Smooth muscle cell (in vitro differentiated cells): ENCODE measurements around the gene CMIP. TPM values are rescaled to one million over a fixed set of nuclear protein-coding genes. Genes with fewer than 3 reads are reported as not detected.

Source experiments
- DNase-seq: peaks from one replicate; lab custom pipeline; 2025; ENCODE audit not compliant: unreplicated experiment; lab: John Stamatoyannopoulos, UW
- H2AFZ ChIP-seq: fragments of 200-600 bp; sonication (generic); 2 replicates; pipeline ENCODE4 v1.6.0; 2016; ENCODE audit warnings: antibody characterized with exemption, low read depth, mild to moderate bottlenecking
- H3F3A ChIP-seq: fragments of 200-600 bp; sonication (generic); 2 replicates; pipeline ENCODE4 v1.6.0; 2017; ENCODE audit warnings: antibody characterized with exemption, low read depth
- H3K27ac ChIP-seq: fragments of 200-600 bp; sonication (generic); 2 replicates; pipeline ENCODE4 v1.5.1; 2016; ENCODE audit warnings: low read depth, mild to moderate bottlenecking
- H3K27me3 ChIP-seq: fragments of 200-600 bp; sonication (generic); 2 replicates; pipeline ENCODE4 v1.6.1; 2016; ENCODE audit warnings: low read depth, mild to moderate bottlenecking
- H3K36me3 ChIP-seq: fragments of 200-600 bp; sonication (generic); 2 replicates; pipeline ENCODE4 v1.5.1; 2016; ENCODE audit warnings: low read depth
- H3K4me1 ChIP-seq: fragments of 200-600 bp; sonication (generic); 2 replicates; pipeline ENCODE4 v1.5.1; 2016; ENCODE audit warnings: low read depth
- H3K4me2 ChIP-seq: fragments of 200-600 bp; sonication (generic); 2 replicates; pipeline ENCODE4 v1.6.0; 2016; ENCODE audit warnings: mild to moderate bottlenecking
- H3K4me3 ChIP-seq: fragments of 200-600 bp; sonication (generic); 2 replicates; pipeline ENCODE4 v1.5.1; 2016; ENCODE audit warnings: mild to moderate bottlenecking
- H3K79me2 ChIP-seq: fragments of 200-600 bp; sonication (generic); 2 replicates; pipeline ENCODE4 v1.6.0; 2016; ENCODE audit warnings: low read depth, mild to moderate bottlenecking
- H3K9ac ChIP-seq: fragments of 200-600 bp; sonication (generic); 2 replicates; pipeline ENCODE4 v1.6.0; 2016; ENCODE audit warnings: low read depth
- H3K9me3 ChIP-seq: fragments of 200-600 bp; sonication (generic); replicated peaks from 2 replicates; pipeline ENCODE4 v1.5.1; 2016; ENCODE audit warnings: low read depth
- H4K20me1 ChIP-seq: fragments of 200-600 bp; sonication (generic); 2 replicates; pipeline ENCODE4 v1.6.0; 2016; ENCODE audit warnings: low read depth
- CTCF ChIP-seq: fragments of 200-600 bp; sonication (generic); IDR thresholded peaks from 2 replicates; pipeline ENCODE4 v1.5.1; 2017; ENCODE audit warnings: borderline replicate concordance, mild to moderate bottlenecking, antibody characterized with exemption; ENCODE audit not compliant: insufficient read depth, poor library complexity, severe bottlenecking
- WGBS: methylation state at CpG from one replicate; pipeline ENCODE4 v1.1.7; 2016; ENCODE audit warnings: low lambda C conversion rate; 5-methylcytosine and 5-hydroxymethylcytosine counted together
- polyA plus RNA-seq: library from polyadenylated mRNA; unstranded; fragments of >200 nt; fragmentation: Nextera tagmentation; extraction: Ambion mirVana; gene quantifications from 2 replicates; pipeline ENCODE4 v1.2.1, GENCODE V29; 2016
- total RNA-seq: library from RNA; depleted of rRNA; stranded (reverse); fragments of >200 nt; gene quantifications from 2 replicates; pipeline ENCODE4 v1.2.3, GENCODE V29; 2014

CMIP gene
- total and polyA plus RNA-seq, 2 experiments from 2014 or later: 2.5 to 44.5 TPM

GRCh38 chr16:81604960-81605383 lies 160.4 kb downstream of the CMIP start:
- Histone ChIP-seq H3K27ac (peak overlapping the region; percentile 94), H3K79me2 (peaks cover 39% of the 10 kb centered on the region), H3K36me3 (no peaks in the 10 kb centered on the region), H4K20me1 (peaks cover 73% of the 10 kb centered on the region), H3K9ac (peak overlapping the region; percentile 24), H3K4me1 (peaks cover 18% of the 10 kb centered on the region), H3K4me2 (no peak overlapping the region), H3K4me3 (no peak overlapping the region), H3K9me3 (no peaks in the 10 kb centered on the region), H3F3A (peaks cover 29% of the 10 kb centered on the region), H3K27me3 (no peaks in the 10 kb centered on the region), H2AFZ (no peak overlapping the region)
- WGBS: 58% methylated on average over 8 of the region's 8 CpGs
- TF ChIP-seq CTCF: no peak
- DNase-seq: no peak

- H3K27ac ChIP-seq: peak overlapping the region; percentile 94
- no peak overlapping the region for H3K4me3 ChIP-seq
- peaks cover 22% of the 10 kb centered on the region for H3F3A ChIP-seq
- WGBS: 92% methylated on average over 4 of the region's 4 CpGs
- H3K27me3 ChIP-seq: no peaks in the 10 kb centered on the region
- no peak overlapping the region for H2AFZ ChIP-seq
- no peak overlapping the region for H3K4me2 ChIP-seq
- peaks cover 17% of the 10 kb centered on the region for H3K4me1 ChIP-seq
- H4K20me1 ChIP-seq: peaks cover 73% of the 10 kb centered on the region
- TF ChIP-seq CTCF: no peak
- H3K36me3 ChIP-seq: no peaks in the 10 kb centered on the region
- H3K9ac ChIP-seq: no peak overlapping the region
- H3K79me2 ChIP-seq: peaks cover 42% of the 10 kb centered on the region
- no peaks in the 10 kb centered on the region for H3K9me3 ChIP-seq
- DNase-seq: no peak
These were observed 161.4 kb downstream of the CMIP start for GRCh38 chr16:81606039-81606438.

GRCh38 chr16:81607006-81607405 lies 162.4 kb downstream of the CMIP start:
- Histone ChIP-seq H3K4me3 (no peak overlapping the region), H3K4me1 (peaks cover 13% of the 10 kb centered on the region), H3F3A (peaks cover 22% of the 10 kb centered on the region), H3K27me3 (no peaks in the 10 kb centered on the region), H3K36me3 (no peaks in the 10 kb centered on the region), H3K27ac (no peak overlapping the region), H3K9me3 (no peaks in the 10 kb centered on the region), H3K79me2 (peaks cover 36% of the 10 kb centered on the region), H2AFZ (no peak overlapping the region), H3K9ac (no peak overlapping the region), H3K4me2 (no peak overlapping the region), H4K20me1 (peaks cover 73% of the 10 kb centered on the region)
- 92% methylated on average over 12 of the region's 12 CpGs for WGBS
- DNase-seq: no peak
- no peak for TF ChIP-seq CTCF

DNA sequence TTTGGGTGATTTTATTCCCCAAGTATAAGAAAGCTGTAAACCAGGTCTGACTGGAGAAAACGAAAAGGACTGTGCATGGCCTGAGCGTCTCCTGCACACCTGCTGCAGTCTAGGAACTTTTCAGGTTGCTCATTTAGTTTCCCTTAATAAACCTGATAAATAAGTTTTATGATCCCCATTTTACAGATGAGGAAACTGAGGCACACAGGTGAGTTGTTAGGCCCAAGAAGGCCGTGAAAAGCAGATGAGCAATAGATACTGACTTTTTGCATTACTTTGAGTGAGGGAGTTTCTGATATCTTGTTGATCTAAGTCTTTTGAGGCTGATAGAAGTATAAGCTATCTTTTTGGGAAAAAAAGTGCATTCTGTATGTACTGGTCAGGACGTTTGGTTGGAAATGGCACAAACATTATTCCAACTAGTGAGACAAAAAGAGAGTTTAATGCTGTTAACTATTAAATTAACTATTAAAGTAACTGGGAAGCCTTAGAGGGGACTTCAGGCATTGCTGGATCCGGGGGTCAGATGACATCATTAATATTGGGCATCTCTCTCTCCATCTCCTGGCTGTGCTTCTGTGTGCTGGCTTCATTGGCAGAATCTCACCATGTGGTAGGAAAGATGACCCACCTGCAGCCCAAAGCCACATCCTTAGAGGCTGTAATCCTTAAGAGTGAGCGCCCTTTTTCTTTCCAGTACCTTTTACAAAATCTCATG lies 163.4 kb downstream of the CMIP start:
- Histone ChIP-seq H3K27me3 (no peaks in the 10 kb centered on the region), H2AFZ (no peak overlapping the region), H3K9me3 (no peaks in the 10 kb centered on the region), H3F3A (peaks cover 22% of the 10 kb centered on the region), H3K4me1 (peaks cover 13% of the 10 kb centered on the region), H4K20me1 (peaks cover 78% of the 10 kb centered on the region), H3K36me3 (no peaks in the 10 kb centered on the region), H3K4me3 (no peak overlapping the region), H3K4me2 (no peak overlapping the region), H3K79me2 (peaks cover 36% of the 10 kb centered on the region), H3K9ac (peak overlapping the region; percentile 77), H3K27ac (peak overlapping the region; percentile 76)
- TF ChIP-seq CTCF: no peak
- 95% methylated on average over 6 of the region's 6 CpGs for WGBS
- DNase-seq: no peak
